GM21528 (cell line): ENCODE results near the gene MVB12B.

ENCODE experiments used
- ATAC-seq: cut with Tn5 transposase; IDR thresholded peaks from one replicate; pipeline ENCODE4 v1.9.1; 2021; ENCODE audit warnings: mild to moderate bottlenecking, moderate library complexity; ENCODE audit not compliant: unreplicated experiment, low FRiP score

MVB12B gene

DNA sequence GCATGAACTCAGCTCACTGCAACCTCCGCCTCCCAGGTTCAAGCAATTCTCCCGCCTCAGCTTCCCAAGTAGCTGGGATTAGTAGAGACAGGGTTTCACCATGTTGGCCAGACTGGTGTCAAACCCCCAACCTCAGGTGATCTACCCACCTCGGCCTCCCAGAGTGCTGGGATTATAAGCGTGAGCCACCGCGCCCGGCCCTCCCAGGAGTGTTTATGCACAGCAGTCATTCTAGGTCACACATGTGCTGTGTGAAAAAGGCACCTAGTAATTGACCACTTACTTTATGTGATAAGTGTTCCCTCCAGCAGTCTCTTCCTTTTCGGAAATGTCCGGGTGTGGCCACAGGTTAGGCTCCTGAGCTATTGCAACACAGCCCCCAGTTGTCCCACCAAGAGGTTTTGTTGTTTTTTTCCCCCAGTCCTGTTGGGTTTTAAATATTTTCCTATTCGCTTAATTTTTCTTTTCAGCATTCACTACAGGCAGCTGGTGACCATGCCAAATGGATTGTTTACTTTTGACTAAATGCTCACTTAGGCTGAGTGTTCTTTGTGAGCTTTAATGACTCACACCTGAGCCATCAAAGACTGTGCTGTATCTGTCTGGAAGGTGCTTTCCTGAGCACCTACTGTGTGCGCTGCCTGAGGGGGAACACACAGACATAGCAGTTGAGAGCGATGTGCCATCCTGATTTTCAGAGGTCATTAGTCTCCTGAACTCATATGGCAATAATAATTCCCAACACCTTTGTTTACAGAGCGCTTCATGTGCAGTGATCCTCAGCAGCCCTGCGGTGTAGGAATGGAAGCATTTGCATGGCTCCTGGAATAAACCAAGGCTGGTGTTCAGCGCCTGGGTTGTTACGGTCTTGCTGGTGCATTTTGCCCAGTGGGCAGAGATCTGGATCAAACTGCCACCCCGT lies 94.3 kb downstream of the MVB12B start:
- no peak for ATAC-seq

DNA sequence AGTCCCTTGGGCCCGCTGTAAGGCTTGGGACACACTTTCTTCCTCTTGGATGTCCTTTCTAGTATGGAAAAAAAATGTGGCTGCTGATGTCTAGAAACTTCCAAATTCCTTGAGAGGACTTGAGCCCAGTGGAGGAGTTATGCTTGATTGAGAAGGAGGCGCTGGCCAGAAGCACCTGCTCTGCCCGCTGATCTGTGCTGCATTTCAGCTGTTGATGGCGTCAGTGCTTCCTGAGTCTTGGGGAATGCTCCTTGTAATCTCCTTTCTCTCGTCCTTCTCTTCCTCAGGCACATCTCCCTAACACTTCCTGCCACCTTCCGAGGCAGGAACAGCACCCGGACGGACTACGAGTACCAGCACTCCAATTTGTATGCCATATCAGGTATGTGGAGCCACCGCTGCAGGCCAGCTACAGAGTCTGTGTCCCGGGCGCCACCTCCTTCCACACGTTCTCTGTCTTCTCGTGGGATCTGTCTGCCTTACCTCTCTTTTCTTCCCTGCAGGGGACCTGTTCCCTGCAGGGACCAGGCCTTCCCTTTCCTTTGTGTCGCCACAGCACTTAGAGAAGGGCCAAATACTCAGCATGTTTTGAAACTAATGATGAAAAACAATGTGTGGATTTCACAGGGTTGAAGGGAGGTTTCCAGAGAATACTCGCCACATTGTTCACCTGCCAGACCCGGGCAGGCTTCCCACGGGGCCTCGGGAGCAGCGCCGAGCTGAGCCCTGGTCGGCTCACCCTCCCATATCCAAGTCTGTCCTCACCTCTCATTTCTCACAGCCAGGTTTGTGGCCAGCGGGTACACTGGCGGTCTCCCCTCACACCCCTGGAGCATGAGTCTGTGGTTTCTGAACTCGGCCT lies 95.2 kb downstream of the MVB12B start:
- no peak for ATAC-seq

DNA sequence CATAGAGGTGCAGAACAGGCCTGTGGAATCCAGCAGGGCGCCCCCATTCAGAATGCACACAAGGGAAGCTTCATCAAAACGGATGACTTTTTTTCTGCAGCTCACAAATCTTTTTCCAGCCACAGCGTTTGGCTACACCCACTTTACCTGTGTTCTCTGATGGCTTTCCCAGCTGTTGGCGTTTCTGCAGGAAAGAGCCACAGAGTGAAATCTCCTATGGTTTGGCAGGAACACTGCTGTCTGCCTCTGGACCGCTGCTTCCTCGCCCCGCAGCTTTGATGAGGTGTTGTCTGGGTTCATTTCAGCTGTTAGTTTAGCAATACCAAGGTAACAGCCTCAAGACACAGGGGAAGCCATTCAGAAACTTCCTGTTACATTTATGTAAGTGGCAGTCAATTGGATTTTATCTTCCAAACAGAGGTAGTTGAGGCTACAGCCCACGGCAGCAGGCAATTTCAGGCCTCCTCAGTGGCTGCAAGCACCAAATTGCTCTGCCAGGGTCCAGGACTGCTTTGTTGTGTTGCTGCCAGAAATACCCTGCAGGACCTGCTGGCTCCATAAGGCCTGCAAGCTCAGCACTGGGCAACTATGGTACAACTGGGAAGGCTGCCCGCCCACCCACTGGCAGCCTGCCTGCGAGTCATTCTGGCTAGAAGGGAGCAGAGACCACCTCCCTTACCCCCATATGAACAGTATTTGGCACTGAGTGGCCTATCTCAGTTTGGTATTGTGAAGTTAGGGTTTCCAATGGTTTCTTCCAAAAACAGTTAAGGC lies 96.7 kb downstream of the MVB12B start:
- no peak for ATAC-seq

DNA sequence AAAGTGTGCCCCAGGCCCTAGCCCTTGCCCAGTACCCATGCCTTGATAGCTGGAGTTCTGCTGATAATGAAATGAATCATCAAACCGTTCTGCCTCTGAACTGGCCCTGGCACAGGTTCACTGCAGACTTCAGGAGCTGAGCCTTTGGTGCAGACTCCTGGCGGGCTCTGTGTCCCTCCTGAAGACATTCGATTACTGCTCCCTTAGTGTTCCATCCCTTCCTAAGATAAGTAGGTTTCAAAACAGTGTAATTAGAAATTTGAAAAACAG lies 97.2 kb downstream of the MVB12B start:
- no peak for ATAC-seq

DNA sequence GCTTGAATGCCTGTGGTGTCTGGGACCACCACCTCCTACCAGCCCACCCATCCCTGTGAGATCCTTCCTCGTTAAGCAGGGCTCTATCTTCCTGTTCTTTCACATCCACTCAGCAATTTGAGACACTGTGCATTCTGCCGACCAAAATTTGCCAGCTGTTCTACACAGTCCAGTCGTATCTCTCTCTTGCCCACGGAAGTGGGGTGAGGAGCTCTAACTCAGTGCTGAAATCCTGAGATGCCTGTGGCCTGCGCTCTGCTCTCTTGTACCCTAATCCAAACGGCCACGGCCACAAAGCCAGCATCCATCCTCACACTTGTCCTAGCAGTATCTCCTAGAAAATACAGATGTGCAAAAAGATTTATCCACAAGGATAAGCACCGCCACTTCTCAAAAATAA lies 97.9 kb downstream of the MVB12B start:
- no peak for ATAC-seq

DNA sequence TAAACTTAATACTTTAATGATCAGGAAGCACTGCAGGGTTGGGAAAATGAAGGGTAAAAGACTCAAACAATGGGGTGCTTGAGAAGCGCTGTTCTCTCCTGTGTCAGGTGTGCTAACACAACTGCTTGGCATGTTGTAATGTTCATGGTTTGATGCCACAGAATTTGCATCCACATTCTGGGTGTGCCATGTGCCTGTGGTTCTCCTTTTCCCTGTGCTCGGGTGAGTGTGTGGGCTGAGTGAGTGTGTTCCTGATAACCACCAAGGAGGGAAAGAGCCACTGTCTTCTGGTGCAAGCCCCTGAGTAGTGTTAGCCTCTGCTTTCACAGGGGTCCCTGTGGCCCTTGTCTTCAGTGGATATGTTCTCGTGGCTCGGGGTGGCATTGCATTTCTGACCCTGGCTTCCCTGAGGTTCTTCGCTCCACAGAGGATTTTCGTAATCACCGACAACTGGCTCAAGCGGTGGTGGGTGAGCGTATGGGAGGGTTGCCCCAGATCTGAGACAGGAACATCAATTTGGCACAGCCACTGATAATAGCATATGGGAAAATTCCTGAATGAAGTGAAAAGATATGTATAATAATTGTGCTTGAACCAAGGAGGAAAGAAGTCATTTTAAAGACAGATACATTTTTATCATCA lies 102.0 kb downstream of the MVB12B start:
- ATAC-seq, result no peak

DNA sequence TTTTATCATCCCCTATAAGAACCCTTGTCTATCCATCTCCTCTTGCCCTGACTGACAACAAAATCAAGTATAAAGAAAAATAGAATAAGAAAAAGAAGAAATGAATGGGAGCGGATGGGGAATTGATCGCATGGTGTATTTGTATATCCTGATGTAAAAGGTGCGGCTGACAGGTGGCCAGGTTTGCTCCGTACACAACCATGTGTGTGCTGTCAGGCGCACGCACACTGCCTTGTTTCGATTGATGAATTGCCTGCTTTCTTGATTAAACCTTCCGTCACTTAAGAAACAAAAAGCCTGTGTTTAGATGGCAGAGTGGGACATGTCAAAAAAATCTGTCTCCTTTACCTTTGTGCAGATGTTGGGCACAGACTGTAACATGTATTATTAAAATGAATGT lies 102.6 kb downstream of the MVB12B start:
- ATAC-seq, result no peak

DNA sequence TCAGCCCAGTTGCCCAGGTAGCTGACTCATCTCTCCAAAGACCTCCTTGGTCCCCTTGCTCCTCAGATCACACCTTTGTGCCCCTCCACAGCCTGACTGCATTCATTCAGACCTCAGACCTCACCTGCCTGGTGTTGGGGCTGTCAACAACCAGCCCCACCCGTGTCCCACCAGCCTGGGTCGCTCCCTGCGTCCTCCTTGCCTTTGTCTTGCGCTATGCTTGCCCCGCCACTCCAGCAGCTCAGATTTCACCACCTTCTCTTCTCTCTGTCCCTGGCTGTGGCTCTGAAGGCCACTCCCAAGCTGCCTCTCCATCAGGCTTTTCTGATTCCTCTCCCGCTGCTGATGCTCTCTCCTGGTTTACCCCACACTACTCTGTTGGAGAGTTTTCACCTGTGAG lies 103.5 kb downstream of the MVB12B start:
- ATAC-seq, result no peak

DNA sequence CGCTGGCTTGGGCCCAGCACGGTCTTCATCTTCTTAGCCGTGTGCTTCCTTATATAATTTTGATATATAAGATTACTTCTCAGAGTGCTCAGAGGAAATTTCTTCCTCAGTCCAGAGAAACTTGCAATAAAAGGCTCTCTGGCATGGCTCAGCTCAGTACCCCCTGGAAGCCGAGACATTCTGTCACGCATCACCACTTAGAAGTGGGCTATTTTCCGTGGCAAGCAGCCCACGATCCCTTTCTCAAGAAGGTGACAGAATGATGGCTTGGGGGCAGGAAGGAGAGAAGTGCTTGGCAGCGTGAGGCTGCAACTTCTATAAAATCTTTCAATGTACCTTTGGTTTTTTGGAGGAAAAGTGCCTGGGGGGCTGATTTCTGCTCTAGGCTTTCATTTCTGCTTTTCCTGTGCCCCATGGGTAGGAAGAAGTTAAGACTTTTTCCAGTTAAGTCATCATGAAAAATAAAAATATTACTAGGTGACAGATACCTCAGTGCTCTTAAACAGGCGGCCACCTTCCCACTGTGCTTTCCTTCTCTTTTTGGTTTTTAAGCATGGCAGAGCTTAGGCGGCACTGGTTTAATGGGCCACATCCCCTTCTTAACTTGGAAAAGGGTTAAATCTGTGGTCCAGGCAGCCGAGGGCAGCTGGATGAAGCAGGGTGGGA lies 104.6 kb downstream of the MVB12B start:
- no peak for ATAC-seq

DNA sequence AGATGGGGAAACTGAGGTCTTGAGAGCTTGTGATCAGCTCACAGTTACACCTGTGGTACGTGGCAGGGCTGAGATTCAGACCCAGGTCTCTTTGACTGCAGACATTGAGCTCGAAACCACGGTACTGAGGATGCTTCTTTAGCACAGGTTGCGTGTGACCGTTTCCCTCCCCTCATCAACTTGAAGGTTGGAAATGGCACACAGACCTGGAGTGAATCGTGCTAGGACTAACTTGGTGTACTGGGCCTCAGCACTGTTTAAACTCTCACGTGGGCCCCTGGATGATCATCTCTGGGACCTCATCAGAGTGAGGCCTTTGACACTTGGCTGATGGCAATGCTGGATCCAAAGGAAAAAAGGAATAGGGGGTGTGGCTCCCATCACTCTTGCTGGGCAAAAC lies 106.0 kb downstream of the MVB12B start:
- ATAC-seq, result no peak

DNA sequence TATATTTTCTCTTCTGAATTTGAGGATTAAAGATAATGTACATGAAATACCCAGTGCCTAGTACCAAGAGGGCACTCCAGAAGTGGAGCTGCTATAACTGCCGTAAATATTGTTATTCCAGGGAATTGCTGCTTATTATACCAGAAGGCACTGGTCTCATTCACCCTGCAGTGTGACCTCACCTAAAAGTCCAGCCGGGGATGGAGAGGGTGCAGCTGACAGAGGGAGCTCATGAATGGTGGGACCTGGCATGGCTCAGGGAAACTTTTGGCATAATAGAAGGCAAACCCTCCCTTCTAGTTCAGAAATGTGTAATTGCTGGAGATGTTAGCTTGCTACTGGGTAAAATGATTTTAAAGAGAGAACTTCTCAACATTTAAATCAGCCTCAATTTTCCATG lies 108.5 kb downstream of the MVB12B start:
- ATAC-seq, result no peak

DNA sequence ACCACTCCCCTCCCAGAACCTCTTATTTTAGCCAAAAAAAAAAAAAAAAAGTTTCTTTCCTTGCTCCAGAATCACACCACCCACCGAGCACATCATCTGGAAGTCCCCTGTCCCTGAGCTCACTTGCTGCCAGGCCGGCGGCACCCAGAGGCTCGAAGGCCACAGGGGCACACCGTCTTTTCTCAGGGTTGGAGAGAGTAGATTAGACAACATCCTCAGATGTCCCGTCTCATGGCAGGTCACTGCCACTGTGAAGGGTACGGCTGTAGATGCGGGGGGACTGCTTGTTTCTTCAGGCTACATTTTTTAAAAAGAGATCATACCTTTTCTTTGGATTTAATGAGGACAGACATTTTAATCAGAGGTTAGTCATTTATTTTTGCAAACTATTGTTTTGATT lies 109.0 kb downstream of the MVB12B start:
- ATAC-seq, result no peak

DNA sequence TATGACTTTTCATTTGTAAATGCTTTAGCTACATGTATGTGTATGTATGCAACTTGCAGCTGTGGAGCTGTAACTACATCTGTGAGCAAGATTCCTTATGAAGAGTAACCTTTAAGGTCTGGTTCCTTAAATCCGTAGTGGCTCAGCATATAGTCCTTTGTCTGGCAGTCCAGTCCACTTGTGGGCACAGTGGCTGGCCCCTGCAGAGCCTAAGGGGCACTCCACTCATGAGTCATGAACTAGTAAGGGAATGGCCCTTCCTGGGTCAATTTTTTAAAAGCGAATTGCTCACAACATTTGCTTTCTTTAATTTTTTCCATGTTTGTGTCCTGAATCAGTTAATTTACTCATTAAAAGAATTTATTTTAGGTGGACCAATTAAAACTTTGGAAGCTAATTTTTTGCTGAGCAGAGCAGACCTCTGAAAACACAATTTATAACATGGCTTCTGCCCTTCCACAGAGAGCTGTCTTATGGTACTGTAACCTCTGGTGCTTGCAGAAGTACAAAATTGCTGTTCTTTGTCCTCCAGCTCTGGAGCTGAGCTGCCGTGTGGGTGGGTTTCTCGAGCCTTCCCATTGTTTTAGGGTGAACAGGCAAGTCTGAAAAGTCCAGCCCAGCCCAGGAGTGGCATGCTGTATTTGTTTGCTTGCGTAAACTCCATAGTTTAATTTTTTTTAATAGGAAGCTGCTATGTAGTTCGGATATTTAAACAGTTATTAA lies 110.1 kb downstream of the MVB12B start:
- no peak for ATAC-seq

DNA sequence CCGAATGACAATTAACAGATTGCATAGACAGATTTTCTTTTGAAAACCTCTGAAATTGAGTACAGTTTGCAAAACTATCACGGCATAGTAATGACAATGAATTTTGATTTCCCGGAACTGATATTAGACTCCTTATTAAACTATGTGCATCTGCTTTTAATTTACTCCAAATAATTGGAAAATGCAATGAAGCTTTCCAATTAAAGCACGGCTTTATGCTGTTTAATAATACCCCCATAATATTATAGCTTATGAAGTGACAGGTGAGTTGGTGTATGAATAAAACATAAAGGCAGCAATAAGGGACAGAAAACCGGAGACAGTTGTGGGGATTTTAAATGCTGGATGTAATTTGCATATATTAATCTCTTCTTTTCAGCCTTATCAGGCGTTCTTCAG lies 110.6 kb downstream of the MVB12B start:
- no peak for ATAC-seq

DNA sequence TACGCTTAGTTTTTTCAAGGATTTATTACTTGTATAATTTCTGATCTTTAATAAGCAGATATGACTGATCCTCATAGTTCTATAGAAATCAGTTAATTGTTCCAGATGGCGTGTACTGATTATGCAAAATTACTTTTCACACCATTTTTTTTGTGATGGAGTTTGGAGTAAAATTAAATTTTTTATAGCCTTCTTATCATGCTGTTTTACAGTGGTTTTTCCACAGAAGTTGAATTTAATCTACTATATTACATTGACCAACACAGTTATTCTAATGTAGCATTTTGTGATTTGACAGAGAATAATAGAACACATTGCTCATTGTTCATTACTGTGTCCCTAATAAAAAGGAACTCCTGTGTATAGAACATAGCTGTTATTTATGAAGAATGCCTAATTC lies 111.1 kb downstream of the MVB12B start:
- no peak for ATAC-seq

DNA sequence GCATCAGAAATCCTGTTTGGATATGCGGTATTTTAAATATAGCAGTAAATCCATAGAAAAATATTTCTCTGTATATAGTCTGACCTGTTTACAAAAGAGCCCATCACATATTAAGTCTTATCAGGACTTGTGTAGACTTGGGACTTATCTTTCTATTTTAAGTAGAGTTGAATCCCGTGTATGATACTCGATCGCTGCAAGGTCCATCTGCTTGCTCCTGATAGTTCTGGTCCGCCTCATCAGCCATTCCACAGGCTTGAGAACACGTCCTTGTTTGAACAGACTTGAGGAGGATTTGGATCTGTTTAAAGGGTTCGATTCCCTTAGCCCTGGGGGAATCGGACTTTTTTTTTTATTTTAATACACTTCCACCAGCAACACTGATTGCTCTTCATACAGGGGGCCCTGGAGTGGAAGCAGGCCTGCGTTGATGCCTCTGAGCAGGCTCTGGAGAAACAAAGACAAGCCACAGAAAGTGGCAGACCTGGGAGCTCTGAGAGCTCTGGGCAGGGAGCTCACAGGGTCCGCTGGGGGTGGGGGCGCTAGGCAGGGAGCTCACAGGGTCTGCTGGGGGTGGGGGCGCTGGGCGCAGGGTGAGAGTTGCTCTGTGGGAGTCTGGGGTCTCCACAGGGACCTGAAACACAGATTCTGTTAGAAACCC lies 112.2 kb downstream of the MVB12B start:
- ATAC-seq, result no peak

DNA sequence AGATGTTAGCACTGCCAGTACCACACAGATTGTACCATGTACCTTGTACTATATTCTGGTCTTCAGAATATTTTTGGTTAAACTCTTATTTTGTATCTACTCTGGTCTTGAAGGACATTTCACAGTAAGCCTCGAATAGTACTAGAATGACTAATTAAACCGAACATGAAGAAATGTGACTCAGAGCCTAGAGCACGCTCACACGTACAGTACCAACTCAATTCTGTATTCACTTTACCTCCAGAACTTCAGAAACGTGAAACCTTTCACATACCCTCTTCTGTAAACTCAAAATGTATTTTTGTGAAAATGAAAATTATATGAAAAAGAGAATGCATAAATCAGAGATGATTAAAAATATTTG lies 112.8 kb downstream of the MVB12B start:
- no peak for ATAC-seq

DNA sequence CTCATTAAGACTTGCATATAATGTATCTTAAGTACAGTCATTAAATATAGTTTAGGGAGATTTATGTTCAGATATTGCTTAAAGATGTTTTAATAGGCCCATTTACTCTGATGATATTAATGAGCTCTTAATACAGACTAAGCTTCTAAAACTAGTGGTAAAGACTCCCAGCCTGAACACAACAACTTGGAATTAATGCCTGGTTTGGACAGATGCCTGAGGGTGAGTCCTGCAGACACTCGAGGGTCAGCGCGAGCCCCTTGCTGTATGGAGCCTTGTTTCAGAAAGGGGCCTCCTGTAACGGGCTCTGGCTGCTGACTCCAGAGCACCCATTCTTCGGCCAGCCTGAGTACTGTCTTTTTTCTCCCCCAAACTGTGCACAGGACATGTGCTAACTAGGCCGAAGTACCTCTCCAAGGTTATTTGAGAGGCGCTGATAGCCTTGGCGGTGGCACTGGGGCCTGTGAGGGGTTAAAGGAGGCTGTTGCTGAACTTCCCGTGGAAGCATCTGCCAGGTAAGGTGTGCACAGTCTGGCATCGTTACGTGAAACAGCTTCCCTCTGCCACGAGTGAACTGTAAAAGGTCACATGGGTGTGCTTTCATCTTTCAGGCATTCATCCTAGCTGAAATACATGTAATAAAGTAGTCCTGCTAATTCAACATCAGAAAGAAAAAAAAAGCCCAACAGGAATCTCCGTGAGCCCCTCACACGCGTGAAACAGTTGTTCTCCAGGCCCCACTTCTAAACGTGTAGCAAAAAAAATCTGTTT lies 113.4 kb downstream of the MVB12B start:
- no peak for ATAC-seq
